Measurements from ENCODE around the gene VWA2. TPM values are rescaled to one million over a fixed set of nuclear protein-coding genes. Genes with fewer than 3 reads are reported as not detected.

VWA2 gene
- total RNA-seq, 1 donor from 2014 or later: not detected

- no peak overlapping the region for H3K27ac ChIP-seq (ENCODE audit: low read depth, low read length)
- peaks cover 13 to 14% (median 14%) of the 10 kb centered on the region in 3 donors for H3K4me1 ChIP-seq (ENCODE audit: control insufficient read depth in 3 of 3, insufficient read depth in 3 of 3, low read length in 3 of 3)
- H3K4me3 ChIP-seq (ENCODE audit: low read length in 3 of 3): no peak overlapping the region
- peaks cover 0 to 2% (median 0%) of the 10 kb centered on the region in 3 donors for H3K27me3 ChIP-seq (ENCODE audit: control insufficient read depth in 3 of 3, insufficient read depth in 3 of 3, low read length in 3 of 3)
- no peaks in the 10 kb centered on the region for H3K9me3 ChIP-seq (ENCODE audit: control insufficient read depth in 3 of 3, low read length in 3 of 3)
- peaks cover 0 to 4% (median 4%) of the 10 kb centered on the region in 3 donors for H3K36me3 ChIP-seq (ENCODE audit: control insufficient read depth in 3 of 3, insufficient read depth in 3 of 3, low read length in 3 of 3)
- H3K9ac ChIP-seq (ENCODE audit: low read depth in 1 of 3, low read length in 3 of 3): no peak overlapping the region
These were observed 63.1 kb downstream of the VWA2 start for GRCh38 chr10:114301951-114302710.

DNA sequence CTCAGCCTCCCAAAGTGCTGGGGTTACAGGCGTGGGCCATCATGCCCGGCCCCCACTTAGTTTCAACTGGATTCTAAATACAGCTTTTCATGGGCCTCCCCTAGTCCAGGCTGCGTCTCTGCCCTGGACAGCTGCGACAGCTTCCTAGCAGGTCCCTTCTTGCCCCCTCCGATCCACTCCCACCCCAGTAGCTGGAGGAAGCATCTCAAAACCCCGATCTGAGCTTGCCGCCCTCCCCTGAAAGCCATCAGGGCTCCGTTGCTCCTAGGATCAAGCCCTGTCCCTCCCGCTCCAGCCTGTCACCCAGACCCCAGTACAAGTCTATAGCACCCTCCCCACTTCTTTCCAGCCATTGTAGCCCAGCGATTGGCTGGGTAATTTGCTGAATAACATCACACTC lies 64.5 kb downstream of the VWA2 start:
- Histone ChIP-seq H3K4me1 (ENCODE audit: control insufficient read depth in 3 of 3, insufficient read depth in 3 of 3, low read length in 3 of 3) (peaks cover 14 to 19% (median 17%) of the 10 kb centered on the region in 3 donors), H3K36me3 (ENCODE audit: control insufficient read depth in 3 of 3, insufficient read depth in 3 of 3, low read length in 3 of 3) (peaks cover 0 to 2% (median 0%) of the 10 kb centered on the region in 3 donors), H3K9me3 (ENCODE audit: control insufficient read depth in 3 of 3, low read length in 3 of 3) (no peaks in the 10 kb centered on the region), H3K9ac (ENCODE audit: low read depth in 1 of 3, low read length in 3 of 3) (no peak overlapping the region), H3K27me3 (ENCODE audit: control insufficient read depth in 3 of 3, insufficient read depth in 3 of 3, low read length in 3 of 3) (peaks cover 0 to 2% (median 0%) of the 10 kb centered on the region in 3 donors), H3K4me3 (ENCODE audit: low read length in 3 of 3) (no peak overlapping the region), H3K27ac (ENCODE audit: low read depth, low read length) (no peak overlapping the region)

DNA sequence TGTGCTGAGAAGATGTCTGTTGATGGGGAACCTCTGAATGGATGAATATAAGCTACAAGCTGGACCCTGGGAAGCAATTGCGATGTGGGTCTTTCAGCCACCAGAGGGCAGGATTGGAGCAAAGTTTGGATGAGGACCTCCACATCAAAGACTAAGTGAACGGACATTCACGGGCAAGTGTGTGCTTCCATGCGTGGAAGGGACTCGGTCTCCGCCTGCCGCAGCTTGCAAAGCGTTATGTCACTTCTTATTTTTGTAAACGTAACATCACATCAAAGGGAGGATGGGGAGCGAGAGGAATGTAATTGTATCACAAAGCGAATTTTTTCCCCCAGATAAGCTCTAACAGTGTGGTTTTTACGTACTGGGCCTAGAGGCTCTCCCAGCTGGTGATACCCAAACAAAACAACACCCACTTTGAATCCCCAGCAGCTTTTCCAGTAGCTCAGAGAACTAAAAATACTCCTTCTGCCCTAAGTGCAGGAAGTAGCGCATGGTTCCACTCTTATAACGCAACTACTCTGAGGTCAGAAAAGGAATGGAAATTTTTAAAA lies 65.0 kb downstream of the VWA2 start:
- Histone ChIP-seq H3K9ac (ENCODE audit: low read depth in 1 of 3, low read length in 3 of 3) (peak overlapping the region in 2 of 3 donors; percentile 10 to 47), H3K36me3 (ENCODE audit: control insufficient read depth in 3 of 3, insufficient read depth in 3 of 3, low read length in 3 of 3) (peaks cover 0 to 2% (median 0%) of the 10 kb centered on the region in 3 donors), H3K4me3 (ENCODE audit: low read length in 3 of 3) (peak overlapping the region; percentile 62 to 67 (median 64)), H3K27me3 (ENCODE audit: control insufficient read depth in 3 of 3, insufficient read depth in 3 of 3, low read length in 3 of 3) (peaks cover 0 to 2% (median 0%) of the 10 kb centered on the region in 3 donors), H3K4me1 (ENCODE audit: control insufficient read depth in 3 of 3, insufficient read depth in 3 of 3, low read length in 3 of 3) (peaks cover 14 to 24% (median 20%) of the 10 kb centered on the region in 3 donors), H3K27ac (ENCODE audit: low read depth, low read length) (no peak overlapping the region), H3K9me3 (ENCODE audit: control insufficient read depth in 3 of 3, low read length in 3 of 3) (no peaks in the 10 kb centered on the region)

DNA sequence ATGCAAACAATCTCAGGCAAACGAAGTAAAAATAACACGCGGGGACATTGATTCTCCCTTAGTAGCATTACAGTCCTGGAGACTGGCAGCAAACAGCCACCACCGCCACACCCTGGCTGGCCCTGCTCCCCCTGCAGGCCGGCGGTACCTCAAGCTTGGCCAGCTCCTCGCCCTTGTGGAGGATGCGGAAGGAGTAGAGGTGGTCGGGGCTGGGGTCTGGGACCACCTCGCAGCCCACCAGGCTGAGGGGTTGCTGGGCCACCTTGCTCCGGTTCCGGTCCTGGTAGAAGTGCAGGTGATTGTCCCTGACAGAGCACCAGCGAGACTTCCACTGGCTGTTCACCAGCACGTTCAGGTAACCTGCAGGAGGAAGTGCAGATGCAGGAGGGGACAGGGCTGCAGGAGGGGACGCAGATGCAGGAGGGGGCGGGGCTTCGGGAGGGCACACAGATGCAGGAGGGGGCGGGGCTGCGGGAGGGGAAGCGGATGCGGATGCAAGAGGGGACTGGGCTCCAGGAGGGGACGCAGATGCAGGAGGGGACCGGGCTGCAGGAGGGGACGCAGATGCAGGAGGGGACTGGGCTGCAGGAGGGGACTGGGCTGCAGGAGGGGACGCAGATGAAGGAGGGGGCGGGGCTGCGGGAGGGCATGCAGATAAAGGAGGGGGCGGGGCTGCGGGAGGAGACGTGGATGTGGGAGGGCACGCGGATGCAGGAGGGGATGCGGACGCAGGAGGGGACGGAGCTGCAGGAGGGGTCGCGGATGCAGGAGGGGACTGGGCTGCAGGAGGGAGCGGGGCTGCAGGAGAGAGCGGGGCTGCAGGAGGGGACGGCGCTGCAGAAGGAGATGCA lies 65.7 kb downstream of the VWA2 start:
- Histone ChIP-seq H3K27me3 (ENCODE audit: control insufficient read depth in 3 of 3, insufficient read depth in 3 of 3, low read length in 3 of 3) (peaks cover 0 to 2% (median 0%) of the 10 kb centered on the region in 3 donors), H3K36me3 (ENCODE audit: control insufficient read depth in 3 of 3, insufficient read depth in 3 of 3, low read length in 3 of 3) (peaks cover 0 to 2% (median 0%) of the 10 kb centered on the region in 3 donors), H3K9me3 (ENCODE audit: control insufficient read depth in 3 of 3, low read length in 3 of 3) (no peaks in the 10 kb centered on the region), H3K4me3 (ENCODE audit: low read length in 3 of 3) (peak overlapping the region; percentile 27 to 67 (median 64)), H3K27ac (ENCODE audit: low read depth, low read length) (no peak overlapping the region), H3K4me1 (ENCODE audit: control insufficient read depth in 3 of 3, insufficient read depth in 3 of 3, low read length in 3 of 3) (peaks cover 14 to 24% (median 20%) of the 10 kb centered on the region in 3 donors), H3K9ac (ENCODE audit: low read depth in 1 of 3, low read length in 3 of 3) (peak overlapping the region in 1 of 3 donors; percentile 10)

DNA sequence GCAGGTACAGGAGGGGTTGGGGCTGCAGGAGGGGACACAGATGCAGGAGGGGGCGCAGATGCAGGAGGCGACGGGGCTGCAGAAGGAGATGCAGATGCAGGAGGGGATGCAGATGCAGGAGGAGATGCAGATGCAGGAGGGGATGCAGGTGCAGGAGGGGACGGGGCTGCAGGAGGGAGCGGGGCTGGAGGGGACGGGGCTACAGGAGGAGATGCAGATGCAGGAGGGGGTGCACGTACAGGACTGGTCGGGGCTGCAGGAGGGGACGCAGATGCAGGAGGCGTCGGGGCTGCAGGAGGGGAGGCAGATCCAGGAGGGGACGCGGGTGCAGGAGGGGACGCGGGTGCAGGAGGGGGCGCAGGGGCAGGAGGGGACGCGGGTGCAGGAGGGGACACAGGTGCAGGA lies 66.5 kb downstream of the VWA2 start:
- Histone ChIP-seq H3K27ac (ENCODE audit: low read depth, low read length) (no peak overlapping the region), H3K9me3 (ENCODE audit: control insufficient read depth in 3 of 3, low read length in 3 of 3) (no peaks in the 10 kb centered on the region), H3K9ac (ENCODE audit: low read depth in 1 of 3, low read length in 3 of 3) (no peak overlapping the region), H3K4me1 (ENCODE audit: control insufficient read depth in 3 of 3, insufficient read depth in 3 of 3, low read length in 3 of 3) (peaks cover 14 to 24% (median 20%) of the 10 kb centered on the region in 3 donors), H3K4me3 (ENCODE audit: low read length in 3 of 3) (no peak overlapping the region), H3K27me3 (ENCODE audit: control insufficient read depth in 3 of 3, insufficient read depth in 3 of 3, low read length in 3 of 3) (peaks cover 0 to 2% (median 0%) of the 10 kb centered on the region in 3 donors), H3K36me3 (ENCODE audit: control insufficient read depth in 3 of 3, insufficient read depth in 3 of 3, low read length in 3 of 3) (peaks cover 0 to 1% (median 0%) of the 10 kb centered on the region in 3 donors)

DNA sequence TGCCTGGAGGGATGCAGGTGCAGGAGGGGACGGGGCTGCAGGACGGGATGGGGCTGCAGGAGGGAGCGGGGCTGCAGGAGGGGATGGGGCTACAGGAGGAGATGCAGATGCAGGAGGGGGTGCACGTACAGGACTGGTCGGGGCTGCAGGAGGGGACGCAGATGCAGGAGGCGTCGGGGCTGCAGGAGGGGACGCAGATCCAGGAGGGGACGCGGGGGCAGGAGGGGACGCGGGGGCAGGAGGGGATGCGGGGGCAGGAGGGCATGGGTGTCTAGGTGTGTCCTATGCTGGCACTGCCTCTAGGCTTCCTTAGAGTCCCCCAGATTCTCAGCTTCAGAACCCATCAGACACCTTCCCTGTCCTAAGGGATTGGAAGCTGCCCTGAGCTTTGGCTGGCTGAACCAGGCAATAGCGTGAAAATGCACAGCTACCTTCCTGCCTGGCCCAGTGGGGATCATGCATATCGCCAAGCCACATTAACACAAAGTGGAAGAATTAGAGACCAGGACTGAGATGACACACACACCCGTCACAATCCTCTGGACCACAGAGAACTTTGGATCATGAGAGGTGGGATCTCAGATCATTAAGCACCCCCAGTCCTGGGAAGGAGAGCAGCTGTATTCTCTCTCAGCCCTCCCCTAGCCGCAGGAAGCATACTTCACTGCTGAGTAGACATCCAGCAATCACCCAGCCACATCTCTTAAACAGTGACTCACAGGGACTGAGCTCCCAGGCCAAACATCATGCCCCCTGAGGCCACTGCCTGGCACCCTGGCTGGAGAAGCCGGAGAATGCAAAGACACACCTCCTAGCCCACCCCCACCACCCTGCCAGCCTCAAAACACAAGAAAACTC lies 67.3 kb downstream of the VWA2 start:
- Histone ChIP-seq H3K4me3 (ENCODE audit: low read length in 3 of 3) (no peak overlapping the region), H3K27me3 (ENCODE audit: control insufficient read depth in 3 of 3, insufficient read depth in 3 of 3, low read length in 3 of 3) (peaks cover 0 to 2% (median 0%) of the 10 kb centered on the region in 3 donors), H3K36me3 (ENCODE audit: control insufficient read depth in 3 of 3, insufficient read depth in 3 of 3, low read length in 3 of 3) (peaks cover 0 to under 1% (median 0%) of the 10 kb centered on the region in 3 donors), H3K9ac (ENCODE audit: low read depth in 1 of 3, low read length in 3 of 3) (no peak overlapping the region), H3K4me1 (ENCODE audit: control insufficient read depth in 3 of 3, insufficient read depth in 3 of 3, low read length in 3 of 3) (peaks cover 14 to 24% (median 19%) of the 10 kb centered on the region in 3 donors), H3K9me3 (ENCODE audit: control insufficient read depth in 3 of 3, low read length in 3 of 3) (no peaks in the 10 kb centered on the region), H3K27ac (ENCODE audit: low read depth, low read length) (no peak overlapping the region)

DNA sequence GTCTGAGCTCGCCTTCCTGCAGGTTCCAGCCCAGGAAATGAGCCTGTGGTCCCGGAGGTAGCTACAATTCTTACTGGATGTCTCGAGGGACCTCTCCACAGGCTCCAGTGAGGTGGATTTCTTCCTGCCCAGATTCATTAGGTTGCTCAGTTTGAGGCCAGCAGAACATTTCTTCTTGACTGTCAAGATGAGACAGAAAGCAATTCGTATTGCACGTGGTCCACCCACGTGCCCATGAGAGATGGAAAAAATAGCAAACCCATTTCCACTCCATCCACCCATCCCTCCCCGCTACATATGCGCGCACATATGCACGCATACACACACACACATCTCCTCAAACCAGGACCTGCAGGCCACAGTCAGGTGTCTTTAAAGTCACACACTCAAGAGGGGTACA lies 68.7 kb downstream of the VWA2 start:
- Histone ChIP-seq H3K4me3 (ENCODE audit: low read length in 3 of 3) (no peak overlapping the region), H3K4me1 (ENCODE audit: control insufficient read depth in 3 of 3, insufficient read depth in 3 of 3, low read length in 3 of 3) (peaks cover 8 to 21% (median 15%) of the 10 kb centered on the region in 3 donors), H3K27me3 (ENCODE audit: control insufficient read depth in 3 of 3, insufficient read depth in 3 of 3, low read length in 3 of 3) (peaks cover 0 to 2% (median 0%) of the 10 kb centered on the region in 3 donors), H3K9me3 (ENCODE audit: control insufficient read depth in 3 of 3, low read length in 3 of 3) (no peaks in the 10 kb centered on the region), H3K36me3 (ENCODE audit: control insufficient read depth in 3 of 3, insufficient read depth in 3 of 3, low read length in 3 of 3) (peaks cover 0 to 2% (median 0%) of the 10 kb centered on the region in 3 donors), H3K27ac (ENCODE audit: low read depth, low read length) (no peak overlapping the region), H3K9ac (ENCODE audit: low read depth in 1 of 3, low read length in 3 of 3) (no peak overlapping the region)

- Histone ChIP-seq H3K27ac (ENCODE audit: low read depth, low read length) (no peak overlapping the region), H3K9ac (ENCODE audit: low read depth in 1 of 3, low read length in 3 of 3) (no peak overlapping the region), H3K4me1 (ENCODE audit: control insufficient read depth in 3 of 3, insufficient read depth in 3 of 3, low read length in 3 of 3) (peaks cover 8 to 20% (median 15%) of the 10 kb centered on the region in 3 donors), H3K9me3 (ENCODE audit: control insufficient read depth in 3 of 3, low read length in 3 of 3) (no peaks in the 10 kb centered on the region), H3K4me3 (ENCODE audit: low read length in 3 of 3) (no peak overlapping the region), H3K27me3 (ENCODE audit: control insufficient read depth in 3 of 3, insufficient read depth in 3 of 3, low read length in 3 of 3) (peaks cover 0 to 2% (median 0%) of the 10 kb centered on the region in 3 donors), H3K36me3 (ENCODE audit: control insufficient read depth in 3 of 3, insufficient read depth in 3 of 3, low read length in 3 of 3) (peaks cover 0 to 2% (median 0%) of the 10 kb centered on the region in 3 donors)
These were observed 69.7 kb downstream of the VWA2 start for GRCh38 chr10:114308531-114309363.
